RWPE1 (cell line): ENCODE measurements around the gene HDDC2.

Experiments used
- CTCF ChIA-PET: fragments of 350-600 bp; sonication (Branson Sonifier 250); formaldehyde crosslinking; extraction: SDS; loops from one replicate; lab custom pipeline; 2021; lab: Yijun Ruan, JAX
- POLR2A ChIA-PET: fragments of 400-600 bp; formaldehyde crosslinking; extraction: SDS; loops from one replicate; lab custom pipeline; 2020; ENCODE audit warnings: antibody characterized with exemption; ENCODE audit not compliant: low non-redundant PET; lab: Yijun Ruan, JAX
- DNase-seq: peaks from one replicate; pipeline ENCODE4 v3.0.0; 2012; ENCODE audit warnings: low spot score
- H3K27ac ChIP-seq: fragments of 450-650 bp; 2 replicates; pipeline ENCODE4 v1.5.1; 2017
- TF ChIP-seq, protein P1 (sequence below): fragments of 450-650 bp; conservative IDR thresholded peaks from 2 replicates; pipeline ENCODE4 v1.5.1; 2017; ENCODE audit warnings: low read depth, mild to moderate bottlenecking

The HDDC2 gene

GRCh38 chr6:125231133-125231532, 70.6 kb downstream of the HDDC2 start:
- TF ChIP-seq, protein P1, sequence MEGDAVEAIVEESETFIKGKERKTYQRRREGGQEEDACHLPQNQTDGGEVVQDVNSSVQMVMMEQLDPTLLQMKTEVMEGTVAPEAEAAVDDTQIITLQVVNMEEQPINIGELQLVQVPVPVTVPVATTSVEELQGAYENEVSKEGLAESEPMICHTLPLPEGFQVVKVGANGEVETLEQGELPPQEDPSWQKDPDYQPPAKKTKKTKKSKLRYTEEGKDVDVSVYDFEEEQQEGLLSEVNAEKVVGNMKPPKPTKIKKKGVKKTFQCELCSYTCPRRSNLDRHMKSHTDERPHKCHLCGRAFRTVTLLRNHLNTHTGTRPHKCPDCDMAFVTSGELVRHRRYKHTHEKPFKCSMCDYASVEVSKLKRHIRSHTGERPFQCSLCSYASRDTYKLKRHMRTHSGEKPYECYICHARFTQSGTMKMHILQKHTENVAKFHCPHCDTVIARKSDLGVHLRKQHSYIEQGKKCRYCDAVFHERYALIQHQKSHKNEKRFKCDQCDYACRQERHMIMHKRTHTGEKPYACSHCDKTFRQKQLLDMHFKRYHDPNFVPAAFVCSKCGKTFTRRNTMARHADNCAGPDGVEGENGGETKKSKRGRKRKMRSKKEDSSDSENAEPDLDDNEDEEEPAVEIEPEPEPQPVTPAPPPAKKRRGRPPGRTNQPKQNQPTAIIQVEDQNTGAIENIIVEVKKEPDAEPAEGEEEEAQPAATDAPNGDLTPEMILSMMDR: no peak
- ChIA-PET POLR2A (interaction anchor here (0.6 kb wide), 1 partner anchor 70 kb away, joined by 3 read pairs; the partner anchor contains the start of gene HDDC2), CTCF (no interaction called here)
- DNase-seq: no peak
- no peak overlapping the region for H3K27ac ChIP-seq

DNA sequence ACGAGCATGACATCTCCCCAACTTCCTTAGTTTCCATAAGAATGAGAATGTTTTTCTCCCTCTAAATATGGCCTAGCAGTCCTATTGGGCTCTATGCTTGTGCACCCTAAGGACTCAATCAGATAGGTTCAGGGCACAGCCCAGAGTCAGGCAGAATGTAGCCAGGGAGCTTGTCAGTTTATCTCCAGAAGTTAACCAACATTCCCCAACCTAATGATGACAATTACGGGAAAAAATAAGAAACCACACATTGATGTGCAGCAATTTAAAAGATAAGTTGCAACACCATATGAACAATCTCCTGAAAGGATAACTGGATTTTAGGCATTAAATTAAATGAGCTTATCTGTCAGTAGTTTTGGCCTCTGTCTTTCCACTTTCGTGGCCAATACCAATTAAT, 71.1 kb downstream of the HDDC2 start:
- POLR2A ChIA-PET: no interaction called here

GRCh38 chr6:125228981-125229479, 72.7 kb downstream of the HDDC2 start:
- ChIA-PET POLR2A (interaction anchor here (0.6 kb wide), 1 partner anchor 33 kb away, joined by 3 read pairs; no protein-coding TSS in a partner anchor), CTCF (interaction anchor here (0.6 to 1.1 kb wide), 3 partner anchors 27 to 499 kb away, joined by 3 read pairs; no protein-coding TSS in a partner anchor)

More for the DNA sequence above, 71.1 kb downstream of the HDDC2 start:
- H3K27ac ChIP-seq: no peak overlapping the region
- CTCF ChIA-PET: no interaction called here
- DNase-seq: no peak
- TF ChIP-seq, protein P1: no peak

GRCh38 chr6:125227244-125227643, 74.5 kb downstream of the HDDC2 start:
- no peak for DNase-seq
- CTCF ChIA-PET: no interaction called here

More at GRCh38 chr6:125228981-125229479, 72.7 kb downstream of the HDDC2 start:
- TF ChIP-seq, protein P1: no peak
- no peak for DNase-seq
- no peak overlapping the region for H3K27ac ChIP-seq

More at GRCh38 chr6:125227244-125227643, 74.5 kb downstream of the HDDC2 start:
- TF ChIP-seq, protein P1: no peak
- POLR2A ChIA-PET: no interaction called here
- H3K27ac ChIP-seq: no peak overlapping the region
